ENCODE measurements around the gene TMEM220.

Gene TMEM220

DNA sequence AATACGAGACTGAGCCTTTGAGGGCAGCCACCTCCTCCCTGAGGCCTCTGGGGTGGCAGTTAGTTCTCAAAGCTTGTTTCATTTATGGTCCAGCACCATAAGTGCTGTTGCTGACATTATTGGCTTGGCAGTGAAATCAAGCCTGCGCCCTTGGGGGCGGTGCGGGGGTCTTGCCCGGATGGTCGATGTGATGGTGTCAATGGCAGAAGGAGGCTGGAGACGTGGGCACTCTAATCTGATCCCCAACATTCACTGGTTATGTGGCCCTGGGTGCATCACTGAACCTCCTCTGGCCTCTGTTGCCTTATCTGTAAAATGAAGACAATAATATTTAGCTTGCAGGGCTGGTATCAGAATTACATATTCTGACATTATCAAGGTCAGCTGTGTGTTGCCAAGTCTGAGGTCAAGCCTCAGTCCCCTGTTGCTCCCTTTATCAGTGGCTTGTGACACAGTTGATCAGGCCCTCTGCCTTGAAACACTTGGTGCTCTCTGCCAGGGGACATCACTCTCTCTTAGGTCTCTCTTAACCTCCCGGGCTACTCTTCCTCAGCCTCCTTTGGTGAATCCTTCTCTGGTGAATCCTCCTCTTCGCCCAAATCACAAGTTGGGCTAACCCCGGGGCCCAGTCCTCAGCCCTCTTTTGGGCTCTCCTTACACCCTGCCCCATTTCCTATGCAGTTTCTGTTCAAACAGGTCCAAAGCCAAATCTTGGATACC lies 11.8 kb upstream of the TMEM220 start:
- Histone ChIP-seq H3K36me3 (ENCODE audit: control insufficient read depth, insufficient read depth, low read length) (no peaks in the 10 kb centered on the region), H3K27ac (no peak overlapping the region), H3K9ac (no peak overlapping the region), H3K27me3 (ENCODE audit: control insufficient read depth, insufficient read depth, low read length) (no peaks in the 10 kb centered on the region), H3K4me2 (ENCODE audit: low read length) (no peak overlapping the region), H3K4me3 (ENCODE audit: low read depth, low read length) (no peak overlapping the region), H3K9me3 (ENCODE audit: control insufficient read depth, low read length) (no peaks in the 10 kb centered on the region), H3K4me1 (no peaks in the 10 kb centered on the region), H2AFZ (no peak overlapping the region), H3K79me2 (no peaks in the 10 kb centered on the region)
- TF ChIP-seq CTCF (IDR thresholded peaks at IDR 0.05): no peak

DNA sequence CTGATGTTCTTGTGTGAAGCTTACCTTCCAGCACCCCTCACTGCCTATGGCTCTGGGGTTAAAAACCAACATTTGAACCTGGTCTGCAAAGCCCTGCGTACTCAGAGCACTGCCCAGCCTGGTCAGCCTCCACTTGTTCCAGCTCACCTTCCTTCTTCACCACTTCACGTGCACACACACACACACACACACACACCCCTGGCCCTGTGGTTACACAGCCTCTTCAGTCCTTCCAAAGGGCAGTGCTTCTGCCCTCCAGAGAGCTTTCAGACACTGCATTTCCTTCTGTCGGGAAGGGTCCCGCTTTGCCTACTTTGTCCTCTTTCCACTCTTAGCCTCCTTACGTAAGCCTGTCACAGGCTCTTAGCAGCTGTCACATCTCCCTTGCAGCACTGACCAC lies 9.6 kb upstream of the TMEM220 start:
- Histone ChIP-seq H2AFZ (no peak overlapping the region), H3K4me1 (no peaks in the 10 kb centered on the region), H3K27ac (no peak overlapping the region), H3K27me3 (ENCODE audit: control insufficient read depth, insufficient read depth, low read length) (no peaks in the 10 kb centered on the region), H3K9ac (no peak overlapping the region), H3K9me3 (ENCODE audit: control insufficient read depth, low read length) (no peaks in the 10 kb centered on the region), H3K4me2 (ENCODE audit: low read length) (no peak overlapping the region), H3K79me2 (no peaks in the 10 kb centered on the region), H3K36me3 (ENCODE audit: control insufficient read depth, insufficient read depth, low read length) (no peaks in the 10 kb centered on the region), H3K4me3 (ENCODE audit: low read depth, low read length) (no peak overlapping the region)
- no peak for TF ChIP-seq CTCF (IDR thresholded peaks at IDR 0.05)

- Histone ChIP-seq H3K36me3 (ENCODE audit: control insufficient read depth, insufficient read depth, low read length) (no peaks in the 10 kb centered on the region), H3K4me2 (ENCODE audit: low read length) (no peak overlapping the region), H3K9me3 (ENCODE audit: control insufficient read depth, low read length) (no peaks in the 10 kb centered on the region), H3K9ac (no peak overlapping the region), H3K27me3 (ENCODE audit: control insufficient read depth, insufficient read depth, low read length) (no peaks in the 10 kb centered on the region), H3K4me3 (ENCODE audit: low read depth, low read length) (no peak overlapping the region), H3K79me2 (no peaks in the 10 kb centered on the region), H3K4me1 (no peaks in the 10 kb centered on the region), H3K27ac (no peak overlapping the region), H2AFZ (no peak overlapping the region)
- TF ChIP-seq CTCF (IDR thresholded peaks at IDR 0.05): no peak
These were observed 8.9 kb upstream of the TMEM220 start for GRCh38 chr17:10738521-10739258.

DNA sequence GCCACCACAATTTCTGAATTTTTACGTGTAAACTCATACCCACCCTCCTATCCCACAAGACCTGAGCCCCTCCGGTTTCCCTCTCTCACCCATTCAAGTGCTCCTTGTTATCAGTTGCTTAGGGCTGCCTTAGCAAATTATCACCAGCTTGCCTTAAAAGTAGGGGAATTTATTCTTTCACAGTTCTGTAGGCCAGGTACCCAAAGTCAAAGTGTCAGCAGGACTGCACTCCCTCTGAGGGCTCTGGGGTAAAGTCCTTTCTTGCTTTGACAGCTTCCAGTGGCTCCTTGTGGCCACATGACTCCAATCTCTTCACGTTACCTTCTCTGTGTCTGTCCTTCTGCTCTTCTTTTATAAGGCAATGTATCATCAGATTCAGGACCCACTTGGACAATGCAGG lies 7.9 kb upstream of the TMEM220 start:
- Histone ChIP-seq H3K27ac (no peak overlapping the region), H3K79me2 (no peaks in the 10 kb centered on the region), H2AFZ (no peak overlapping the region), H3K4me1 (no peaks in the 10 kb centered on the region), H3K27me3 (ENCODE audit: control insufficient read depth, insufficient read depth, low read length) (no peaks in the 10 kb centered on the region), H3K9me3 (ENCODE audit: control insufficient read depth, low read length) (no peaks in the 10 kb centered on the region), H3K36me3 (ENCODE audit: control insufficient read depth, insufficient read depth, low read length) (no peaks in the 10 kb centered on the region), H3K4me2 (ENCODE audit: low read length) (no peak overlapping the region), H3K4me3 (ENCODE audit: low read depth, low read length) (no peak overlapping the region), H3K9ac (no peak overlapping the region)
- no peak for TF ChIP-seq CTCF (IDR thresholded peaks at IDR 0.05)
